Measurements from ENCODE around the gene TFB2M.

TFB2M gene

DNA sequence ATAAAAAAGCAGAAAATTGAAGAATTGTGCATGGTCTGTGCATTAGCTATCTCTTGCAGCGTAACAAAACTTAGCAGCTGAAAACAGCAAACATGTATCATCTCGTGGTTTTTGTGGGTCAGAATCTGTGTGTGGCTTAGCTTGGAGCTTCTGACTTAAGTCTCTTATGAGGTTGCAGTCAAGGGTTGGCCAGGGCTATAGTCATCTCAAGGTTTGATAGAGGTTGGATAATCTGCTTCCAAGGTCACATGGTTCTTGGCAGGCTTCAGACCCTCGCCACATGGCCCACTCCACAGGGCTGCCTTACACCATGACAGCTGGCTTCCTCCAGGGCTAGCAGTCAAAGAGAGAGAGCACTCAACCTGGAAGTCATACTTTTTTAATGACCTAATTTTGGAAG lies 36.1 kb upstream of the TFB2M start:
- TF ChIP-seq, protein P1, sequence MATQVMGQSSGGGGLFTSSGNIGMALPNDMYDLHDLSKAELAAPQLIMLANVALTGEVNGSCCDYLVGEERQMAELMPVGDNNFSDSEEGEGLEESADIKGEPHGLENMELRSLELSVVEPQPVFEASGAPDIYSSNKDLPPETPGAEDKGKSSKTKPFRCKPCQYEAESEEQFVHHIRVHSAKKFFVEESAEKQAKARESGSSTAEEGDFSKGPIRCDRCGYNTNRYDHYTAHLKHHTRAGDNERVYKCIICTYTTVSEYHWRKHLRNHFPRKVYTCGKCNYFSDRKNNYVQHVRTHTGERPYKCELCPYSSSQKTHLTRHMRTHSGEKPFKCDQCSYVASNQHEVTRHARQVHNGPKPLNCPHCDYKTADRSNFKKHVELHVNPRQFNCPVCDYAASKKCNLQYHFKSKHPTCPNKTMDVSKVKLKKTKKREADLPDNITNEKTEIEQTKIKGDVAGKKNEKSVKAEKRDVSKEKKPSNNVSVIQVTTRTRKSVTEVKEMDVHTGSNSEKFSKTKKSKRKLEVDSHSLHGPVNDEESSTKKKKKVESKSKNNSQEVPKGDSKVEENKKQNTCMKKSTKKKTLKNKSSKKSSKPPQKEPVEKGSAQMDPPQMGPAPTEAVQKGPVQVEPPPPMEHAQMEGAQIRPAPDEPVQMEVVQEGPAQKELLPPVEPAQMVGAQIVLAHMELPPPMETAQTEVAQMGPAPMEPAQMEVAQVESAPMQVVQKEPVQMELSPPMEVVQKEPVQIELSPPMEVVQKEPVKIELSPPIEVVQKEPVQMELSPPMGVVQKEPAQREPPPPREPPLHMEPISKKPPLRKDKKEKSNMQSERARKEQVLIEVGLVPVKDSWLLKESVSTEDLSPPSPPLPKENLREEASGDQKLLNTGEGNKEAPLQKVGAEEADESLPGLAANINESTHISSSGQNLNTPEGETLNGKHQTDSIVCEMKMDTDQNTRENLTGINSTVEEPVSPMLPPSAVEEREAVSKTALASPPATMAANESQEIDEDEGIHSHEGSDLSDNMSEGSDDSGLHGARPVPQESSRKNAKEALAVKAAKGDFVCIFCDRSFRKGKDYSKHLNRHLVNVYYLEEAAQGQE (IDR thresholded peaks at IDR 0.05; ENCODE audit: insufficient read depth in 1 of 2, low read depth in 2 of 2, low read length in 2 of 2): no peak
- TF ChIP-seq POLR2AphosphoS5 (IDR thresholded peaks at IDR 0.05; ENCODE audit: low read depth, low read length) (no peak), SIN3A (IDR thresholded peaks at IDR 0.05; ENCODE audit: borderline replicate concordance, insufficient read depth, low read length) (no peak), FOXP2 (optimal IDR thresholded peaks at IDR 0.05; ENCODE audit: borderline replicate concordance, extremely low read depth, extremely low read length, insufficient read depth) (no peak), TAF1 (IDR thresholded peaks at IDR 0.05; ENCODE audit: borderline replicate concordance, insufficient read depth, low read length) (no peak)

DNA sequence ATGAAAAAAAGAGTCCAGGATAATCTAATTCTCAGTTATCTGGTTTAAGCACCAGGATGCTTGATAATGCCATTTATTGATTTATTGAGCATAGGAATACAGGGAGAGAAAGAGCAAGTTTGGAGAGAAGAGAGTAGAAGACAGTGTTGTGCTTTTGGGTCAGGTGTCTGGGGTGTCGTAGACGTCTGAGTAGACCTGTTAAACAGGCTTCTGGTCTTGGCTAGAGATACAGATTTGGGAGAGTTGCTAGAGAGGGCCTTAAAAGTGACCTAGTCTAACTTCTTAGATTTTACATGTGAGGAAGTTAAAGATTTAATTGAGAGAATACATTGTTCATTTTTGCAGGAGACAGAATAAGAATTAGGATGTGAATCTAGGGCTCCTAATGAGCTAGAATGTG lies 34.5 kb upstream of the TFB2M start:
- no peak for TF ChIP-seq SIN3A (IDR thresholded peaks at IDR 0.05; ENCODE audit: borderline replicate concordance, insufficient read depth, low read length)
- no peak for TF ChIP-seq TAF1 (IDR thresholded peaks at IDR 0.05; ENCODE audit: borderline replicate concordance, insufficient read depth, low read length)
- TF ChIP-seq, protein P1 (IDR thresholded peaks at IDR 0.05; ENCODE audit: insufficient read depth in 1 of 2, low read depth in 2 of 2, low read length in 2 of 2): no peak
- TF ChIP-seq POLR2AphosphoS5 (IDR thresholded peaks at IDR 0.05; ENCODE audit: low read depth, low read length): no peak
- no peak for TF ChIP-seq FOXP2 (optimal IDR thresholded peaks at IDR 0.05; ENCODE audit: borderline replicate concordance, extremely low read depth, extremely low read length, insufficient read depth)

- TF ChIP-seq, protein P1 (IDR thresholded peaks at IDR 0.05; ENCODE audit: insufficient read depth in 1 of 2, low read depth in 2 of 2, low read length in 2 of 2): no peak
- TF ChIP-seq TAF1 (IDR thresholded peaks at IDR 0.05; ENCODE audit: borderline replicate concordance, insufficient read depth, low read length) (no peak), SIN3A (IDR thresholded peaks at IDR 0.05; ENCODE audit: borderline replicate concordance, insufficient read depth, low read length) (no peak), FOXP2 (optimal IDR thresholded peaks at IDR 0.05; ENCODE audit: borderline replicate concordance, extremely low read depth, extremely low read length, insufficient read depth) (no peak), POLR2AphosphoS5 (IDR thresholded peaks at IDR 0.05; ENCODE audit: low read depth, low read length) (no peak)
Observed at GRCh38 chr1:246599315-246599714, 33.3 kb upstream of the TFB2M start.

DNA sequence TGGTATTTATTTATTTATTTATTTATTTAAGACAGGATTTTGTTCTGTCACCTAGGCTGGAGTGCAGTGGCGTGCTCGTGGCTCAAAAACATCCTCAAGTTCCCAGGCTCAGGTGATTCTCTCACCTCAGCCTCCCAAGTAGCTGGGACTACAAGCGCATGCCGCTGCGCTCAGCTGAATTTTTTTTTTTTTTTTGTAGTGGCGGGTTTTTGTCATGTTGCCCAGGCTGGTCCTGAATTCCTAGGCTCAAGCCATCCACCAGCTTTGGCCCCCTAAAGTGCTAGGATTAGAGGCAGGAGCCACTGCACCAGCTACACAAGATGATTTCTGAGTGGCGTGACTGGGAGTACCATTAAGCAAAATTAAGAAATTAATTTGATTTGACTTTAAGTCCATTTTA lies 31.9 kb upstream of the TFB2M start:
- no peak for TF ChIP-seq SIN3A (IDR thresholded peaks at IDR 0.05; ENCODE audit: borderline replicate concordance, insufficient read depth, low read length)
- no peak for TF ChIP-seq FOXP2 (optimal IDR thresholded peaks at IDR 0.05; ENCODE audit: borderline replicate concordance, extremely low read depth, extremely low read length, insufficient read depth)
- TF ChIP-seq, protein P1 (IDR thresholded peaks at IDR 0.05; ENCODE audit: insufficient read depth in 1 of 2, low read depth in 2 of 2, low read length in 2 of 2): no peak
- no peak for TF ChIP-seq TAF1 (IDR thresholded peaks at IDR 0.05; ENCODE audit: borderline replicate concordance, insufficient read depth, low read length)
- TF ChIP-seq POLR2AphosphoS5 (IDR thresholded peaks at IDR 0.05; ENCODE audit: low read depth, low read length): no peak

- TF ChIP-seq, protein P1 (IDR thresholded peaks at IDR 0.05; ENCODE audit: insufficient read depth in 1 of 2, low read depth in 2 of 2, low read length in 2 of 2): no peak
- TF ChIP-seq FOXP2 (optimal IDR thresholded peaks at IDR 0.05; ENCODE audit: borderline replicate concordance, extremely low read depth, extremely low read length, insufficient read depth) (no peak), POLR2AphosphoS5 (IDR thresholded peaks at IDR 0.05; ENCODE audit: low read depth, low read length) (no peak), SIN3A (IDR thresholded peaks at IDR 0.05; ENCODE audit: borderline replicate concordance, insufficient read depth, low read length) (no peak), TAF1 (IDR thresholded peaks at IDR 0.05; ENCODE audit: borderline replicate concordance, insufficient read depth, low read length) (no peak)
Observed at GRCh38 chr1:246597340-246597739, 31.3 kb upstream of the TFB2M start.

Data from PFSK-1 (cell line).